Prostate gland (tissue), 2 donors: Measurements from ENCODE around the gene RBM18.

ENCODE experiments used
- CTCF ChIP-seq, 4 experiments: fragments of 200-600 bp in 2 of 4; fragments of 450-650 bp in 2 of 4; sonication (generic) in 2 of 4; IDR thresholded peaks; 1 replicate in 3 of 4; 2 replicates in 1 of 4; pipeline ENCODE4 v1.5.1; 2016 to 2019; ENCODE audit warnings: antibody characterized with exemption in 4 of 4, mild to moderate bottlenecking in 2 of 4, moderate library complexity in 2 of 4
- POLR2AphosphoS5 ChIP-seq: sonication (generic); formaldehyde crosslinking; IDR thresholded peaks from one replicate; pipeline ENCODE4 v1.6.1; 2017; ENCODE audit warnings: antibody characterized with exemption

GRCh38 chr9:122206118-122207046, 58.3 kb downstream of the RBM18 start:
- TF ChIP-seq CTCF (IDR thresholded peaks at IDR 0.05) (no peak), POLR2AphosphoS5 (no peak)
